Tibial artery (tissue), 4 donors: ENCODE data around the gene SMYD3.

Experiments
- DNase-seq, 2 donors: peaks; one replicate each; pipeline ENCODE4 v3.0.0-alpha.2; 2019
- H3K27ac ChIP-seq, 2 donors: fragments of 200-600 bp; sonication (generic) in 1 of 2; 1 replicate in 1 of 2; 2 replicates in 1 of 2; pipeline ENCODE4 v1.5.1; 2018 to 2019; ENCODE audit warnings: mild to moderate bottlenecking in 1 of 2
- H3K27me3 ChIP-seq, 2 donors: fragments of 200-600 bp; sonication (generic) in 1 of 2; one replicate each; pipeline versions ENCODE4 v1.5.1 to v1.6.0; 2016 to 2019
- H3K36me3 ChIP-seq, 3 donors: fragments of 200-600 bp; sonication (generic) in 2 of 3; one replicate each; pipeline ENCODE4 v1.5.1; 2016 to 2019; ENCODE audit warnings: mild to moderate bottlenecking in 2 of 3
- H3K4me1 ChIP-seq, 4 donors: fragments of 200-600 bp; sonication (generic) in 2 of 4; 1 replicate in 3 of 4; 2 replicates in 1 of 4; pipeline ENCODE4 v1.5.1; 2016 to 2019
- H3K4me3 ChIP-seq, 2 donors: fragments of 200-600 bp; sonication (generic) in 1 of 2; 1 replicate in 1 of 2; 2 replicates in 1 of 2; pipeline ENCODE4 v1.5.1; 2018 to 2019; ENCODE audit warnings: mild to moderate bottlenecking in 2 of 2
- H3K9me3 ChIP-seq, 3 donors: fragments of 200-600 bp; sonication (generic) in 1 of 3; one replicate each; pipeline ENCODE4 v1.5.1; 2016 to 2019
- CTCF ChIP-seq, 2 experiments: fragments of 200-600 bp in 1 of 2; fragments of 450-650 bp in 1 of 2; IDR thresholded peaks; one replicate each; pipeline ENCODE4 v1.5.1; 2017 to 2019; ENCODE audit warnings: antibody characterized with exemption in 2 of 2, mild to moderate bottlenecking in 1 of 2, moderate library complexity in 1 of 2
- intact Hi-C: fragments of 100-400 bp; cut with DNase I; formaldehyde crosslinking; loops from one replicate; pipeline ENCODE4 v1.15.0; 2023; ENCODE audit warnings: low total_unique reads

SMYD3 gene

GRCh38 chr1:245710961-245711903, 795.8 kb downstream of the SMYD3 start:
- Histone ChIP-seq H3K27me3 (no peaks in the 10 kb centered on the region), H3K27ac (no peak overlapping the region), H3K9me3 (no peaks in the 10 kb centered on the region), H3K4me1 (no peaks in the 10 kb centered on the region), H3K4me3 (no peak overlapping the region), H3K36me3 (no peaks in the 10 kb centered on the region)
- no peak for TF ChIP-seq CTCF (IDR thresholded peaks at IDR 0.05)
- intact Hi-C loops, result no loop called here
- no peak for DNase-seq

- H3K4me3 ChIP-seq, result no peak overlapping the region
- H3K36me3 ChIP-seq, result no peaks in the 10 kb centered on the region
- H3K27ac ChIP-seq, result no peak overlapping the region
- no peak for TF ChIP-seq CTCF (IDR thresholded peaks at IDR 0.05)
- no peak for DNase-seq
- H3K27me3 ChIP-seq, result no peaks in the 10 kb centered on the region
- H3K9me3 ChIP-seq, result peaks cover 0 to 4% (median 0%) of the 10 kb centered on the region in 3 donors
- no peaks in the 10 kb centered on the region for H3K4me1 ChIP-seq
- intact Hi-C loops, result no loop called here
Observed at GRCh38 chr1:245707941-245708340, 799.1 kb downstream of the SMYD3 start.

GRCh38 chr1:245704765-245705164, 802.3 kb downstream of the SMYD3 start:
- Histone ChIP-seq H3K36me3 (no peaks in the 10 kb centered on the region), H3K9me3 (peaks cover 0 to 4% (median 0%) of the 10 kb centered on the region in 3 donors), H3K27ac (no peak overlapping the region), H3K4me3 (no peak overlapping the region), H3K4me1 (no peaks in the 10 kb centered on the region), H3K27me3 (no peaks in the 10 kb centered on the region)
- no peak for DNase-seq
- no peak for TF ChIP-seq CTCF (IDR thresholded peaks at IDR 0.05)
- intact Hi-C loops, result no loop called here

- Histone ChIP-seq H3K36me3 (no peaks in the 10 kb centered on the region), H3K4me1 (no peaks in the 10 kb centered on the region), H3K4me3 (no peak overlapping the region), H3K27me3 (no peaks in the 10 kb centered on the region), H3K27ac (no peak overlapping the region), H3K9me3 (peaks cover 0 to 4% (median 0%) of the 10 kb centered on the region in 3 donors)
- DNase-seq, result no peak
- intact Hi-C loops, result no loop called here
- no peak for TF ChIP-seq CTCF (IDR thresholded peaks at IDR 0.05)
Observed at GRCh38 chr1:245704341-245704740, 802.7 kb downstream of the SMYD3 start.

- no peaks in the 10 kb centered on the region for H3K4me1 ChIP-seq
- no peaks in the 10 kb centered on the region for H3K36me3 ChIP-seq
- H3K9me3 ChIP-seq, result peaks cover 0 to 4% (median 0%) of the 10 kb centered on the region in 3 donors
- H3K27ac ChIP-seq, result no peak overlapping the region
- H3K27me3 ChIP-seq, result no peaks in the 10 kb centered on the region
- intact Hi-C loops, result no loop called here
- DNase-seq, result no peak
- no peak overlapping the region for H3K4me3 ChIP-seq
- no peak for TF ChIP-seq CTCF (IDR thresholded peaks at IDR 0.05)
Observed at GRCh38 chr1:245702346-245702745, 804.7 kb downstream of the SMYD3 start.
